A673 (cell line): ENCODE measurements around the gene PPAN. TPM values are rescaled to one million over a fixed set of nuclear protein-coding genes. Genes with fewer than 3 reads are reported as not detected.

Experiments used
- BruUV-seq: library from RNA; stranded (reverse); fragments of 400-500 nt; replicated peaks from 2 replicates; lab custom pipeline; 2021; lab: Mats Ljungman, UMichigan
- CTCF ChIA-PET: fragments of 300-600 bp; sonication (Branson Sonifier 250); formaldehyde crosslinking; loops from one replicate; lab custom pipeline; 2022; ENCODE audit warnings: antibody characterized with exemption; lab: Charles Lee
- POLR2A ChIA-PET: fragments of 300-600 bp; sonication (Branson Sonifier 250); formaldehyde crosslinking; loops from one replicate; lab custom pipeline; 2022; ENCODE audit warnings: antibody characterized with exemption; ENCODE audit not compliant: low non-redundant PET; lab: Charles Lee
- DNase-seq: peaks from one replicate; pipeline ENCODE4 v3.0.0-alpha.2; 2015; ENCODE audit warnings: low spot score
- H3K27ac ChIP-seq: fragments of 200-600 bp; sonication (generic); 2 replicates; pipeline ENCODE4 v1.5.1; 2016; ENCODE audit warnings: mixed run types, low read depth, mild to moderate bottlenecking, mixed read lengths, antibody characterized with exemption, low read length; ENCODE audit not compliant: poor library complexity, severe bottlenecking
- H3K27me3 ChIP-seq: fragments of 200-600 bp; sonication (generic); replicated peaks from 2 replicates; pipeline ENCODE4 v1.6.1; 2017; ENCODE audit warnings: mixed run types, low read depth, mild to moderate bottlenecking, mixed read lengths, antibody characterized with exemption, low read length; ENCODE audit not compliant: insufficient read depth, poor library complexity
- H3K36me3 ChIP-seq: fragments of 200-600 bp; sonication (generic); 2 replicates; pipeline ENCODE4 v1.6.1; 2016; ENCODE audit warnings: mixed run types, mild to moderate bottlenecking, mixed read lengths, antibody characterized with exemption, low read length; ENCODE audit not compliant: insufficient read depth, poor library complexity, severe bottlenecking
- H3K4me1 ChIP-seq: fragments of 200-600 bp; sonication (generic); 2 replicates; pipeline ENCODE4 v1.6.1; 2017; ENCODE audit warnings: mixed run types, mild to moderate bottlenecking, mixed read lengths, antibody characterized with exemption, low read length; ENCODE audit not compliant: insufficient read depth, poor library complexity, severe bottlenecking
- H3K4me3 ChIP-seq: fragments of 200-600 bp; sonication (generic); 2 replicates; pipeline ENCODE4 v1.5.1; 2016; ENCODE audit warnings: low read depth, mixed run types, mild to moderate bottlenecking, mixed read lengths, low read length; ENCODE audit not compliant: poor library complexity, severe bottlenecking
- H3K9me3 ChIP-seq: fragments of 200-600 bp; sonication (generic); 2 replicates; pipeline ENCODE4 v1.6.1; 2016; ENCODE audit warnings: mixed run types, low read depth, mild to moderate bottlenecking, mixed read lengths, antibody characterized with exemption, low read length; ENCODE audit not compliant: poor library complexity, severe bottlenecking
- EZH2 ChIP-seq: fragments of 200-600 bp; sonication (generic); IDR thresholded peaks from 2 replicates; pipeline ENCODE4 v1.6.1; 2017; ENCODE audit warnings: borderline replicate concordance, low read depth, mild to moderate bottlenecking, mixed read lengths, antibody characterized with exemption, low read length; ENCODE audit not compliant: poor library complexity, severe bottlenecking
- intact Hi-C: fragments of 100-400 bp; cut with micrococcal nuclease; formaldehyde crosslinking; loops from one replicate; pipeline ENCODE4 v1.10.0; 2022; ENCODE audit not compliant: unreplicated experiment
- total RNA-seq: library from RNA; stranded (reverse); gene quantifications from 2 replicates; pipeline ENCODE4 v1.2.3, GENCODE V29; 2021
- TF ChIP-seq, protein P1 (sequence below): fragments of 300-800, 200-600 bp; sonication (generic); conservative IDR thresholded peaks from 2 replicates; pipeline ENCODE4 v1.5.1; 2017; ENCODE audit warnings: low read depth, mild to moderate bottlenecking, antibody characterized with exemption, low read length, moderate library complexity, mixed read lengths

Gene PPAN
- total RNA-seq, 1 experiment from 2014 or later: 132 TPM

DNA sequence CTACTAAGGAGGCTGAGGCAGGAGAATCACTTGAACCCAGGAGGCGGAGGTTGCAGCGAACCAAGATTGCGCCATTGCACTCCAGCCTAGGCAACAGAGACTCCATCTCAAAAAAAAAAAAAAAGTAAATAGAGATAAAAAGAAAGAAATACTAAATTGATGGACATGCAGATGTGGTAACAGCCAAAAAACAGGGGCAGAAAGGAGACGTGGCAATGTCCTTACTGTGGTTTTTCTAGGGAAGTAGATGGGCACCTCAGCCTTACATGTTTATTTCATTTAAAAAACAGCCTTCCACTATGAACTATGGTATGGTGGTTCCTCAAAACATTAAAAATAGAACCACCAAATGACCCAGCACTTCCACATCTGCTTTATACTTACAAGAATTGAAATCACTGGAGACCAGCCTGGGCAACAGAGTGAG is 20.1 kb downstream of the PPAN start:
- Histone ChIP-seq H3K4me1 (peaks cover 1% of the 10 kb centered on the region), H3K9me3 (no peaks in the 10 kb centered on the region), H3K36me3 (peaks cover 28% of the 10 kb centered on the region), H3K27ac (no peak overlapping the region), H3K4me3 (no peak overlapping the region), H3K27me3 (no peaks in the 10 kb centered on the region)
- DNase-seq: no peak
- POLR2A ChIA-PET: no interaction called here
- CTCF ChIA-PET: no interaction called here
- intact Hi-C loops: no loop called here
- no peak for TF ChIP-seq EZH2
- TF ChIP-seq, protein P1, sequence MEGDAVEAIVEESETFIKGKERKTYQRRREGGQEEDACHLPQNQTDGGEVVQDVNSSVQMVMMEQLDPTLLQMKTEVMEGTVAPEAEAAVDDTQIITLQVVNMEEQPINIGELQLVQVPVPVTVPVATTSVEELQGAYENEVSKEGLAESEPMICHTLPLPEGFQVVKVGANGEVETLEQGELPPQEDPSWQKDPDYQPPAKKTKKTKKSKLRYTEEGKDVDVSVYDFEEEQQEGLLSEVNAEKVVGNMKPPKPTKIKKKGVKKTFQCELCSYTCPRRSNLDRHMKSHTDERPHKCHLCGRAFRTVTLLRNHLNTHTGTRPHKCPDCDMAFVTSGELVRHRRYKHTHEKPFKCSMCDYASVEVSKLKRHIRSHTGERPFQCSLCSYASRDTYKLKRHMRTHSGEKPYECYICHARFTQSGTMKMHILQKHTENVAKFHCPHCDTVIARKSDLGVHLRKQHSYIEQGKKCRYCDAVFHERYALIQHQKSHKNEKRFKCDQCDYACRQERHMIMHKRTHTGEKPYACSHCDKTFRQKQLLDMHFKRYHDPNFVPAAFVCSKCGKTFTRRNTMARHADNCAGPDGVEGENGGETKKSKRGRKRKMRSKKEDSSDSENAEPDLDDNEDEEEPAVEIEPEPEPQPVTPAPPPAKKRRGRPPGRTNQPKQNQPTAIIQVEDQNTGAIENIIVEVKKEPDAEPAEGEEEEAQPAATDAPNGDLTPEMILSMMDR: no peak
- no TSS peak for BruUV-seq

DNA sequence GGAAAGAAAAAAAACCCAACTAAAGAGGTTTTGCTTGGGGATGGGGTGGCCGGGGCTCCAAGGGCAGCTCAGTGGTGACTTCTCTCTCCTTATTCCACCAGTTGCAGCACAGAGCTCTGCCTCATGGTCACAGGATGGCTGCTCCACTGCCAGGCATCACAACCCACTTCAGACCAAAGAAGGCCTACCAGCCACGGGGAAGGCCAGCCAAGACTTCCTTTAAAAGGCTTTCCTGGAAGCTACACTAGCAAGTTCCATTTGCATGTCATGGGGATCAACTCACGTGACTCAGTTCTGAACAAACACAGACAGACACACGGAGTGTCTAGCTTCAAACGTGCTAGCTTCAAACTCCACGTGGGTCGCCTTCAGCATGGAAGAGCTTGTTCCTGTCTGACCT is 26.7 kb downstream of the PPAN start:
- ChIA-PET CTCF (no interaction called here), POLR2A (interaction anchor here (0.6 kb wide), 1 partner anchor 780 kb away, joined by 3 read pairs; no protein-coding TSS in a partner anchor)
- Histone ChIP-seq H3K4me1 (no peaks in the 10 kb centered on the region), H3K9me3 (no peaks in the 10 kb centered on the region), H3K36me3 (peaks cover 78% of the 10 kb centered on the region), H3K4me3 (no peak overlapping the region), H3K27me3 (no peaks in the 10 kb centered on the region), H3K27ac (no peak overlapping the region)
- intact Hi-C loops: no loop called here
- TF ChIP-seq, protein P1: no peak
- TF ChIP-seq EZH2: no peak
- DNase-seq: no peak
- BruUV-seq: no TSS peak

DNA sequence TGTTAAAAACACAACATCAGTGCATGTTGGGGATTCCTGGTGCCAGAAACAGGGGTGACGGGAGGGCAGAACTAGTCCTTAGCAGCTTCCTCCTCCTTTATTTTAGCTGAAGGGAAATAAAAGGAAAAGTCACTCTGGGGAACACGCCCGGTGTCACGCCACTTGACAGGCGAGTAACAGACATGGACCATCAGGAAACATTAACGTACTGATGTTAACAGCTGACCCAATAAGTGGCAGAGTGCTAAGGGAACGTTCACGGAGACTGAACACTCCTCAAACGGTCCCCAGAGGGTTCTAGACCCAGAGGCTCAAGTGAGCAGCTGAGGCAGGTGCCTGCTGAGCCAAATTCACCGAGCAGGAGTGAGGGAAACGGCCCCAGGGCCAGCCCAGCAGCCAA is 27.4 kb downstream of the PPAN start:
- Histone ChIP-seq H3K4me3 (no peak overlapping the region), H3K4me1 (no peaks in the 10 kb centered on the region), H3K27me3 (no peaks in the 10 kb centered on the region), H3K9me3 (no peaks in the 10 kb centered on the region), H3K36me3 (peaks cover 82% of the 10 kb centered on the region), H3K27ac (no peak overlapping the region)
- ChIA-PET CTCF (no interaction called here), POLR2A (no interaction called here)
- TF ChIP-seq, protein P1: no peak
- TF ChIP-seq EZH2: no peak
- no peak for DNase-seq
- BruUV-seq: no TSS peak
- intact Hi-C loops: no loop called here
